Measurements from ENCODE around the gene PITPNM1.
A peak's percentile ranks its signal among the peaks of the same experiment; 100 is the strongest.
"Not testable (repeated sequence)": the region's sequence is repeated elsewhere in the genome, so short reads cannot be mapped to it uniquely, and the experiment has no call there.

Gene PITPNM1

GRCh38 chr11:67520856-67521824, 16.0 kb upstream of the PITPNM1 start:
- H3K27me3 Mint-ChIP-seq: peaks cover 12% of the 10 kb centered on the region
- ATAC-seq (replicated peaks; ENCODE audit: extremely low read depth, poor library complexity, severe bottlenecking) (no peak), DNase-seq (ENCODE audit: low spot score in 2 of 2) (no peak)
- H3K4me1 Mint-ChIP-seq: no peaks in the 10 kb centered on the region
- no peaks in the 10 kb centered on the region for H3K9me3 Mint-ChIP-seq
- no peak overlapping the region for H3K4me3 Mint-ChIP-seq
- no peak overlapping the region for H3K27ac Mint-ChIP-seq (ENCODE audit: low read depth)
- no peaks in the 10 kb centered on the region for H3K36me3 Mint-ChIP-seq (ENCODE audit: insufficient read depth)

DNA sequence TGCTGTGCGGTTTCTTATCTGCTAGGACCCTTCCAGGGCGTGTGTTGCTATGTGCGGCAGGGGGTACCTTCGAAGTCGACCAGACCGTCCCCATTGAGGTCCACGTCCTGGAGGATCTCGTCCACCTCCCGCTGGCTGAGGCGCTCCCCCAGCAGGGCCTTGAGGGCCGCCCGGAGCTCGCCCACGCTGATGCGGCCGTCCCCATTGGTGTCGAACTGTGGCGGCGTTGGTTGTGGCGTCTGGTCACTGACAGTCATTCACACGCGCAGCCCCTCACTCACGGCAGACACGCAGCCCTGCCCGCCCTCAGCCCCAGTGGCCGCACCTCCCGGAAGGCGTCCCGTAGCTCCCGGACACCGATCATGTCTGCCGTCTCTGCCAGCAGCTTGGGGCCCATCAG, 14.6 kb upstream of the PITPNM1 start:
- H3K9me3 Mint-ChIP-seq: no peaks in the 10 kb centered on the region
- H3K4me1 Mint-ChIP-seq: no peaks in the 10 kb centered on the region
- H3K36me3 Mint-ChIP-seq (ENCODE audit: insufficient read depth): no peaks in the 10 kb centered on the region
- H3K27ac Mint-ChIP-seq (ENCODE audit: low read depth): no peak overlapping the region
- H3K27me3 Mint-ChIP-seq: peaks cover 4% of the 10 kb centered on the region
- DNase-seq (ENCODE audit: low spot score in 2 of 2): no peak
- no peak for ATAC-seq (replicated peaks; ENCODE audit: extremely low read depth, poor library complexity, severe bottlenecking)
- H3K4me3 Mint-ChIP-seq: no peak overlapping the region

DNA sequence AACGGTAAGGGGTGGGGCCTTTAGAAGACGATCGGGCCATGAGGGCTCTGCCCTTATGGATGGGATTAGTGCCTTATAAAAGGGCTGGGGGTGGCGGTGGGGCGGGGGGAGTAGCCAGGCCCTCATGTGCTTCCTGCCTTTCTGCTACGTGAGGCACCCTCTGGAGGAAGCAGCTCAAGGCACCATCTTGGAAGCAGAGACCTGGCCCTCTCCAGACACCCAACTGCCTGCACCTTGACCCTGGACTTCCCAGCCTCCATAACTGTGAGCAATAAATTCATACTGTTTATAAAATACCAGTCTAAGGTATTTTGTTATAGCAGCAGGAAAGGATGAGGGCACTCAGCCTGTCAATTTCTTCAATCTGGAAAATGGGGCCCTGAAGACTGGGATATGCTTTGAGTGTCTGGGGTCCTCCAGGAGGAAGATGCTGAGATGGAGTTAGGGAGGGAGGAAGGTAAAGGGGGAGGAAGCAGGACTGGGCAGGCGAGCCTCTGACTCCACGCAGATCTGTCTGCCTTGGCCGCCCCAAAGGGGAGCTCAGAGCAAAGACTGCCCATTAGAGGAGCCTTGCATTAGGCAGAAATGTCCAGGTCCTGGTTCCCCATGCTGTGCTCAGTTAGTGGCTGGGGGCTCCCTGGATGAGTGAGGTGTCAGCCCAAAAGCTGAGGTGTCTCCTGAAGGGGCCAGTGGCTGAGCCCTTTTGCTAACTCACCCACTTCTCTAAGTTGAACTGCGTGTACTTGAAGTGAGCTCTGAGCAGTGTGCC, 12.8 kb upstream of the PITPNM1 start:
- no peak for ATAC-seq (replicated peaks; ENCODE audit: extremely low read depth, poor library complexity, severe bottlenecking)
- no peak for DNase-seq (ENCODE audit: low spot score in 2 of 2)
- Mint-ChIP-seq H3K36me3 (ENCODE audit: insufficient read depth) (no peaks in the 10 kb centered on the region), H3K4me3 (no peak overlapping the region), H3K9me3 (no peaks in the 10 kb centered on the region), H3K27ac (ENCODE audit: low read depth) (no peak overlapping the region), H3K4me1 (no peaks in the 10 kb centered on the region), H3K27me3 (peaks cover 11% of the 10 kb centered on the region)

DNA sequence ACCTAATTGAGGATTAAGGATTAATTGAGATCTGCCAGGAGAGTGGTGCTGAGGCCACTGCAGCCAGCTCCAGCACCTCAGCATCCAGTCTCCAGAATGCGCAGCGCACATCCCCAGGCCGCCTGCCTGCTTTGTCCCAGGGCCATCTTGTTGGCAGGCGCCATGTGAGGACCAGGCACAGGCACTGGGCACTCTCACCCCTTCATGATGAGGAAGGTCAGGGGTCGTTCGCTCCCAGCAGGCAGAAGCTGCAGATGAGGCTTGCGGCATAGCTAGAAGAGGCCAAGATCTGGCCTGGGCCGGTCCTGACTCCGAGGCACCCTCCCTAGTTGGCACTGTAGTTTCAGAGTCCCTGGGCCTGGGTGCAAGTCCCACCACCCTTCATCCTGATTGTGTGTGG, 11.6 kb upstream of the PITPNM1 start:
- no peak overlapping the region for H3K27ac Mint-ChIP-seq (ENCODE audit: low read depth)
- ATAC-seq (replicated peaks; ENCODE audit: extremely low read depth, poor library complexity, severe bottlenecking) (no peak), DNase-seq (ENCODE audit: low spot score in 2 of 2) (no peak)
- H3K27me3 Mint-ChIP-seq: peaks cover 11% of the 10 kb centered on the region
- no peak overlapping the region for H3K4me3 Mint-ChIP-seq
- no peaks in the 10 kb centered on the region for H3K9me3 Mint-ChIP-seq
- no peaks in the 10 kb centered on the region for H3K36me3 Mint-ChIP-seq (ENCODE audit: insufficient read depth)
- H3K4me1 Mint-ChIP-seq: no peaks in the 10 kb centered on the region

DNA sequence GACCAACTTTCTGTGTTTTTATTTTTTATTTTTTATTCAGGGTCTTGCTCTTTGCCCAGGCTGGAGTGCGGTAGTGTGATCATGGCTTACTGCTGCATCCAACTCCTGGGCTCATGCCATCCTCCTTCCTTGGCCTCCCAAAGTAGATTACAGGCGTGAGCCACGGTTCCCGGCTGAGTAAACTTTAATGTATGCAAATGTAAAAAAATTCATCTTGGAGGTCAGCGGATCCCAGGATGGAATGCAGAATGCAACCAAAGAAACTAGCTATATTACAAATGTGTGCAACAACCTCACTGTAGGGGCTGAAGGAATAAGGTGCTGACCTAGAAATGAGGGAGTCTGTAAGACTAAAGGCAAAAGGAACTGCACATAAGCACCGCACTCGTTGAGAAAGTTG, 9.0 kb upstream of the PITPNM1 start:
- H3K27ac Mint-ChIP-seq (ENCODE audit: low read depth): no peak overlapping the region
- H3K36me3 Mint-ChIP-seq (ENCODE audit: insufficient read depth): peaks cover 3% of the 10 kb centered on the region
- ATAC-seq (replicated peaks; ENCODE audit: extremely low read depth, poor library complexity, severe bottlenecking) (no peak), DNase-seq (ENCODE audit: low spot score in 2 of 2) (no peak)
- no peak overlapping the region for H3K4me3 Mint-ChIP-seq
- peaks cover 11% of the 10 kb centered on the region for H3K27me3 Mint-ChIP-seq
- no peaks in the 10 kb centered on the region for H3K9me3 Mint-ChIP-seq
- peaks cover 7% of the 10 kb centered on the region for H3K4me1 Mint-ChIP-seq

GRCh38 chr11:67511558-67511957, 6.4 kb upstream of the PITPNM1 start:
- H3K4me3 Mint-ChIP-seq; H3K27ac Mint-ChIP-seq (ENCODE audit: low read depth); DNase-seq (ENCODE audit: low spot score in 2 of 2); H3K9me3 Mint-ChIP-seq; ATAC-seq (replicated peaks; ENCODE audit: extremely low read depth, poor library complexity, severe bottlenecking): not testable (repeated sequence)
- Mint-ChIP-seq H3K36me3 (ENCODE audit: insufficient read depth) (peaks cover 19% of the 10 kb centered on the region), H3K4me1 (peaks cover 23% of the 10 kb centered on the region), H3K27me3 (peaks cover 11% of the 10 kb centered on the region)

DNA sequence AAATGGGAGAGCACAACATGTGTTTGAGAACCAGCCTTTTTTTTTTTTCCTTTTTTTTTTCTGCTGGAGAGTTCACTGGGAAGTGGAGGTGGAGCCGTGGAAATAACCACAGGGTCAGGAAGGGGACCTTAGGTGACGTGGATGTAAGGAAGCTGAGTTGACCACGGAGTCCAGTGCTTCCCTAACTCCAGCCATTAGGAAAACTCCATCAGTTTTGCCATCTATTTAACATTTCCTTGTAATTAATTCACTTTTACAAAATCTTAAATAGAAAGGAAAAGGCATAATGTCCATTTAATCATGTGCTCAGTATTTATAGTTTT, 4.8 kb upstream of the PITPNM1 start:
- Mint-ChIP-seq H3K4me1 (peaks cover 36% of the 10 kb centered on the region), H3K27me3 (peaks cover 11% of the 10 kb centered on the region), H3K4me3 (no peak overlapping the region), H3K9me3 (no peaks in the 10 kb centered on the region), H3K27ac (ENCODE audit: low read depth) (no peak overlapping the region), H3K36me3 (ENCODE audit: insufficient read depth) (peaks cover 31% of the 10 kb centered on the region)
- ATAC-seq (replicated peaks; ENCODE audit: extremely low read depth, poor library complexity, severe bottlenecking): no peak
- no peak for DNase-seq (ENCODE audit: low spot score in 2 of 2)

- peak; percentile 50 for ATAC-seq (replicated peaks; ENCODE audit: extremely low read depth, poor library complexity, severe bottlenecking)
- H3K27me3 Mint-ChIP-seq: peaks cover 6% of the 10 kb centered on the region
- H3K36me3 Mint-ChIP-seq (ENCODE audit: insufficient read depth): peaks cover 37% of the 10 kb centered on the region
- peak overlapping the region; percentile 94 for H3K4me3 Mint-ChIP-seq
- no peaks in the 10 kb centered on the region for H3K9me3 Mint-ChIP-seq
- peak; percentile 98 for DNase-seq (ENCODE audit: low spot score in 2 of 2)
- H3K27ac Mint-ChIP-seq (ENCODE audit: low read depth): peak overlapping the region; percentile 96
- H3K4me1 Mint-ChIP-seq: peaks cover 36% of the 10 kb centered on the region
Measured at GRCh38 chr11:67508486-67509121, 3.4 kb upstream of the PITPNM1 start.

DNA sequence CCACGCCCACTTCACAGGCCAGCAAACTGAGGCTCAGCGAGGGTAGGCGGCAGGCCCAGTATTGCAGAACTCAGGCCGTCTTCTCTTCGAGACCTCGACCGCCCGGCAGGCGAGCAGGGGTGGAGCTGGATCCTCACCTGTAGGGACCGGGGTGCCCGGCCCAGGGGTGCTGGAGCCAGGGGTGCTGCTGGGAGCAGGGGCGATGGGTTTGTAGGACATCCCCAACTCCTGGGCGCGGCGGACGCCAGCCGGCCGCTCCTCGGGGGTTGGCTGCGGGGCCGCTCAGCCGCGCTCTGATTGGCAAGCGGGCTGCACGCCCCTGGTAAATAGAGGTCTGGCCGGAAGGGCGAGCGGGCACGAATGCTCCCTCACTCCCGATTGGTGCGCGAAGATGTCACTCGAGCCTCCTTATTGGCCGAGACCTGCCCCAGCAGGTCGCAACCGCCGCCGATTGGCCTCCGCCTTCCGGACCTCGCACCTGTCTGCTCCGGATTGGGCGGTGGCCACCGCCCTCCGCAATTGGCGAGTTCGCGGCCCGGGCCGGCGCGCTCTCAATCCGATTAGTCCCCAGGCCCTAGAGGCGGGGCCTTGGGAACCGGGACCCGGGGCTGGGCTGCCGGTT, 2.8 kb upstream of the PITPNM1 start, which contains the start of gene CDK2AP2:
TSS of gene CDK2AP2 (minus strand) at position 299 of the 622 bp plus-strand sequence. CDS start at position 219, 80 bp downstream.
- peak within 1 kb of the TSS; percentile 96 for H3K27ac Mint-ChIP-seq (ENCODE audit: low read depth)
- peak within 1 kb of the TSS; percentile 94 for H3K4me3 Mint-ChIP-seq
- peak; percentile 85 to 91 for DNase-seq (ENCODE audit: low spot score in 2 of 2)
- H3K4me1 Mint-ChIP-seq: peaks cover 40% of the 10 kb centered on the region
- no peaks in the 10 kb centered on the region for H3K27me3 Mint-ChIP-seq
- peaks cover 39% of the 10 kb centered on the region for H3K36me3 Mint-ChIP-seq (ENCODE audit: insufficient read depth)
- ATAC-seq (replicated peaks; ENCODE audit: extremely low read depth, poor library complexity, severe bottlenecking): peak; percentile 74
- H3K9me3 Mint-ChIP-seq: no peaks in the 10 kb centered on the region

DNA sequence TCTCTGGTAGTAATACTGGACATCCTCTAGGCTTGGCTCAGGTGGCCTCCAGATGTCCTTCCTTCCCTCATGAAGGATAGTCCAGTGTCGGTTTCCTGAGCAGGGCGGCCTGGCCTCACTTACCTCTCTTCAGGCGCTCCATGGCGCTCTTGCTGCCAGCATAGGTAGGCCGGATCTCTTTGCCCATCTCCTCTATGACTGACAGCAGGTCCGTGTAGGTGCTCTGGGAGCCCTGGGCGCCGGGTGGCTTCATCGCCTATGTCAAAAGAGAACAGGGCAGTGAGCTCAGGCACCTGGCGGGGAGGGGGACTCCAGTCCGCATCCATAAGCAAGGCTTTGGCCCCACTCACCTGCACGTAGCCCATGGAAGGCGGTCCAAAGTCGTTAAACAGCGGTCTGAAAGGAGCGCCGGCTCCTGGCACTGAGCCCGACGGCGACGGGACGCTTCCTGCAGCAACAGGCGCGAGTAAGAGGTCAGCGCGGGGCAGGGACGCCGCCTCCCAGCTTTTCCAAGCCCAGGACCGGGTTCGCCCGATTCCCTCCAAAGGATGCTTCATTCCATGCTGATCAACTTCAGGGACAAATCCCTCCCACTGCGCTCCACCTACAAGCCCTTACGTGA, 2.2 kb upstream of the PITPNM1 start:
- ATAC-seq (replicated peaks; ENCODE audit: extremely low read depth, poor library complexity, severe bottlenecking) (no peak), DNase-seq (ENCODE audit: low spot score in 2 of 2) (no peak)
- peaks cover 45% of the 10 kb centered on the region for H3K4me1 Mint-ChIP-seq
- H3K27ac Mint-ChIP-seq (ENCODE audit: low read depth): peak overlapping the region; percentile 96
- no peaks in the 10 kb centered on the region for H3K9me3 Mint-ChIP-seq
- no peaks in the 10 kb centered on the region for H3K27me3 Mint-ChIP-seq
- H3K36me3 Mint-ChIP-seq (ENCODE audit: insufficient read depth): peaks cover 41% of the 10 kb centered on the region
- peak overlapping the region; percentile 94 for H3K4me3 Mint-ChIP-seq

- no peaks in the 10 kb centered on the region for H3K27me3 Mint-ChIP-seq
- peak overlapping the region; percentile 99 for H3K27ac Mint-ChIP-seq (ENCODE audit: low read depth)
- no peaks in the 10 kb centered on the region for H3K9me3 Mint-ChIP-seq
- peaks cover 45% of the 10 kb centered on the region for H3K4me1 Mint-ChIP-seq
- H3K36me3 Mint-ChIP-seq (ENCODE audit: insufficient read depth): peaks cover 49% of the 10 kb centered on the region
- ATAC-seq (replicated peaks; ENCODE audit: extremely low read depth, poor library complexity, severe bottlenecking): no peak
- no peak for DNase-seq (ENCODE audit: low spot score in 2 of 2)
- H3K4me3 Mint-ChIP-seq: peak overlapping the region; percentile 94
Measured at GRCh38 chr11:67506426-67507051, 1.4 kb upstream of the PITPNM1 start.
